HEK293 (cell line): ENCODE measurements around the gene MIF4GD.

ENCODE experiments used
- CTCF ChIA-PET: fragments of 350-600 bp; formaldehyde crosslinking; extraction: SDS; loops from one replicate; lab custom pipeline; 2021; ENCODE audit warnings: antibody characterized with exemption; lab: Yijun Ruan, JAX
- POLR2A ChIA-PET: fragments of 300-600 bp; formaldehyde crosslinking; extraction: SDS; loops from one replicate; lab custom pipeline; 2020; ENCODE audit warnings: antibody characterized with exemption, inconsistent platforms; lab: Yijun Ruan, JAX
- H3K27ac ChIP-seq: fragments of 200-500 bp; sonication (Bioruptor generic); 2 replicates; pipeline ENCODE4 v1.5.1; 2014; ENCODE audit warnings: low read depth, low read length, control low read depth, inconsistent platforms; ENCODE audit errors: extremely low read depth
- H3K36me3 ChIP-seq, 2 experiments: fragments of 200-500 bp in 1 of 2; sonication (Bioruptor generic) in 1 of 2; 1 replicate in 1 of 2; 2 replicates in 1 of 2; pipeline ENCODE4 v1.5.1; 2014 to 2017; ENCODE audit warnings: inconsistent platforms in 2 of 2, low read length in 2 of 2; ENCODE audit not compliant: control insufficient read depth in 2 of 2, insufficient read depth in 1 of 2
- H3K4me1 ChIP-seq: fragments of 200-500 bp; sonication (Bioruptor generic); 2 replicates; pipeline ENCODE4 v1.5.1; 2014; ENCODE audit warnings: mild to moderate bottlenecking, low read length, inconsistent platforms; ENCODE audit not compliant: control insufficient read depth, insufficient read depth
- H3K4me3 ChIP-seq: 2 replicates; pipeline ENCODE4 v1.5.1; 2011; ENCODE audit warnings: low read depth, mild to moderate bottlenecking, control low read depth, low read length, moderate library complexity
- H3K9me3 ChIP-seq: fragments of 200-500 bp; sonication (Bioruptor generic); 2 replicates; pipeline ENCODE4 v1.5.1; 2014; ENCODE audit warnings: low read depth, low read length, inconsistent platforms; ENCODE audit not compliant: control insufficient read depth, insufficient read depth
- BCL11A ChIP-seq: fragments of 450-650 bp; formaldehyde crosslinking; IDR thresholded peaks from 2 replicates; pipeline ENCODE4 v1.5.1; 2016; ENCODE audit warnings: low read depth, missing biosample characterization, missing genetic modification characterization
- GLI4 ChIP-seq: fragments of 450-650 bp; formaldehyde crosslinking; IDR thresholded peaks from 2 replicates; pipeline ENCODE4 v1.5.1; 2016; ENCODE audit warnings: missing biosample characterization, missing genetic modification characterization
- IKZF3 ChIP-seq: fragments of 450-650 bp; IDR thresholded peaks from 2 replicates; pipeline ENCODE4 v1.5.0; 2018; ENCODE audit warnings: missing biosample characterization, mild to moderate bottlenecking, missing genetic modification characterization, moderate library complexity
- KLF7 ChIP-seq: fragments of 450-650 bp; formaldehyde crosslinking; IDR thresholded peaks from 2 replicates; pipeline ENCODE4 v1.5.1; 2016; ENCODE audit warnings: missing biosample characterization, missing genetic modification characterization, borderline replicate concordance
- MEIS1 ChIP-seq: sonication (generic); formaldehyde crosslinking; IDR thresholded peaks from 2 replicates; pipeline ENCODE4 v1.8.1; 2022; ENCODE audit warnings: missing genetic modification reagents, mild to moderate bottlenecking, borderline replicate concordance
- OSR2 ChIP-seq: fragments of 450-650 bp; formaldehyde crosslinking; IDR thresholded peaks from 2 replicates; pipeline ENCODE4 v1.5.1; 2016; ENCODE audit warnings: missing biosample characterization, missing genetic modification characterization
- PRDM1 ChIP-seq: fragments of 450-650 bp; formaldehyde crosslinking; IDR thresholded peaks from 2 replicates; pipeline ENCODE4; 2016; ENCODE audit warnings: missing biosample characterization, missing genetic modification characterization
- PRDM6 ChIP-seq: fragments of 450-650 bp; formaldehyde crosslinking; IDR thresholded peaks from 2 replicates; pipeline ENCODE4 v1.5.1; 2017; ENCODE audit warnings: missing biosample characterization, missing genetic modification characterization
- SALL2 ChIP-seq: fragments of 450-650 bp; formaldehyde crosslinking; IDR thresholded peaks from 2 replicates; pipeline ENCODE4 v1.5.0; 2017; ENCODE audit warnings: missing biosample characterization, mild to moderate bottlenecking, missing genetic modification characterization, borderline replicate concordance
- SP3 ChIP-seq: fragments of 450-650 bp; formaldehyde crosslinking; IDR thresholded peaks from 2 replicates; pipeline ENCODE4 v1.5.1; 2016; ENCODE audit warnings: missing biosample characterization, missing genetic modification characterization
- ZBTB10 ChIP-seq: fragments of 450-650 bp; formaldehyde crosslinking; IDR thresholded peaks from 2 replicates; pipeline ENCODE4 v1.5.1; 2016; ENCODE audit warnings: missing biosample characterization, missing genetic modification characterization
- ZBTB44 ChIP-seq: fragments of 450-650 bp; IDR thresholded peaks from 2 replicates; pipeline ENCODE4 v1.5.1; 2018; ENCODE audit warnings: missing biosample characterization, mild to moderate bottlenecking, missing genetic modification characterization
- ZBTB8A ChIP-seq: fragments of 450-650 bp; formaldehyde crosslinking; IDR thresholded peaks from 2 replicates; pipeline ENCODE4 v1.5.1; 2016; ENCODE audit warnings: missing biosample characterization, missing genetic modification characterization
- ZEB2 ChIP-seq: fragments of 450-650 bp; formaldehyde crosslinking; IDR thresholded peaks from 2 replicates; pipeline ENCODE4 v1.5.1; 2016; ENCODE audit warnings: missing biosample characterization, missing genetic modification characterization
- ZFHX2 ChIP-seq: fragments of 450-650 bp; formaldehyde crosslinking; conservative IDR thresholded peaks from 2 replicates; pipeline ENCODE4 v1.5.1; 2016; ENCODE audit warnings: missing biosample characterization, missing genetic modification characterization
- ZFP3 ChIP-seq: fragments of 450-650 bp; formaldehyde crosslinking; IDR thresholded peaks from 2 replicates; pipeline ENCODE4 v1.5.1; 2016; ENCODE audit warnings: low read depth, missing biosample characterization, missing genetic modification characterization
- ZNF16 ChIP-seq: fragments of 450-650 bp; formaldehyde crosslinking; IDR thresholded peaks from 2 replicates; pipeline ENCODE4 v1.5.1; 2016; ENCODE audit warnings: low read depth, missing biosample characterization, missing genetic modification characterization
- ZNF202 ChIP-seq: fragments of 450-650 bp; formaldehyde crosslinking; IDR thresholded peaks from 2 replicates; pipeline ENCODE4 v1.5.1; 2016; ENCODE audit warnings: missing biosample characterization, missing genetic modification characterization, borderline replicate concordance
- ZNF223 ChIP-seq: fragments of 450-650 bp; formaldehyde crosslinking; IDR thresholded peaks from 2 replicates; pipeline ENCODE4 v1.5.1; 2016; ENCODE audit warnings: missing biosample characterization, missing genetic modification characterization
- ZNF248 ChIP-seq: fragments of 450-650 bp; formaldehyde crosslinking; IDR thresholded peaks from 2 replicates; pipeline ENCODE4 v1.5.1; 2017; ENCODE audit warnings: missing biosample characterization, missing genetic modification characterization
- ZNF544 ChIP-seq: fragments of 450-650 bp; formaldehyde crosslinking; IDR thresholded peaks from 2 replicates; pipeline ENCODE4 v1.5.0; 2017; ENCODE audit warnings: missing biosample characterization, missing genetic modification characterization
- ZNF654 ChIP-seq: fragments of 450-650 bp; formaldehyde crosslinking; IDR thresholded peaks from 2 replicates; pipeline ENCODE4 v1.5.1; 2016; ENCODE audit warnings: low read depth, missing biosample characterization, missing genetic modification characterization
- ZNF660 ChIP-seq: fragments of 450-650 bp; IDR thresholded peaks from 2 replicates; pipeline ENCODE4 v1.5.1; 2018; ENCODE audit warnings: missing biosample characterization, mild to moderate bottlenecking, missing genetic modification characterization

The MIF4GD gene

GRCh38 chr17:75267411-75268232 is 3.4 kb downstream of the MIF4GD start (continued):
- TF ChIP-seq ZBTB44 (tag by site-specific recombination) (peak; percentile 58; the same call in 1 of the 2 replicates), ZFP3 (tag by site-specific recombination) (no peak), ZEB2 (peak; percentile 43; the same call in 1 of the 2 replicates), SALL2 (tag by site-specific recombination) (no peak), ZNF660 (tag by site-specific recombination) (no peak), ZNF654 (tag by site-specific recombination) (peak; percentile 6; the same call in 1 of the 2 replicates), BCL11A (tag by site-specific recombination) (no peak), ZNF223 (no peak), ZNF202 (no peak), SP3 (tag by site-specific recombination) (peak; percentile 43; the same call in 1 of the 2 replicates), GLI4 (tag by site-specific recombination) (no peak), PRDM6 (tag by site-specific recombination) (no peak), OSR2 (tag by site-specific recombination) (0 out of 2 replicates have a peak, but pooled peaks have one; percentile 47), ZBTB10 (tag by site-specific recombination) (no peak), ZNF16 (tag by site-specific recombination) (no peak), ZNF544 (tag by site-specific recombination) (no peak)

- H3K4me3 ChIP-seq = no peak overlapping the region
- peaks cover 29 to 52% of the 10 kb centered on the region in 2 experiments for H3K36me3 ChIP-seq
- ChIA-PET POLR2A (interaction anchor here (1.0 to 5.2 kb wide), 4 partner anchors 17 to 139 kb away, joined by 3 to 26 read pairs (median 6); partner anchors contain the start of gene GRB2), CTCF (interaction anchor here (1.0 to 2.0 kb wide), 2 partner anchors 27 to 143 kb away, joined by 4 to 8 read pairs; no protein-coding TSS in a partner anchor)
- H3K27ac ChIP-seq = 0 out of 2 replicates have a peak overlapping the region, but pooled peaks have one; percentile 21
- peaks cover 9% of the 10 kb centered on the region; the same call in 1 of the 2 replicates for H3K4me1 ChIP-seq
- no peaks in the 10 kb centered on the region for H3K9me3 ChIP-seq
- no peak for TF ChIP-seq MEIS1 (CRISPR knock-in tag)
- TF ChIP-seq ZNF248 = no peak
- no peak for TF ChIP-seq KLF7 (tag by site-specific recombination)
- peak; percentile 33; the same call in 1 of the 2 replicates for TF ChIP-seq ZFHX2 (tag by site-specific recombination)
- no peak for TF ChIP-seq ZBTB8A (tag by site-specific recombination)
- no peak for TF ChIP-seq PRDM1 (tag by site-specific recombination)
- TF ChIP-seq IKZF3 (tag by site-specific recombination) = no peak
- TF ChIP-seq, all 188 proteins: peak for 1
Observed at GRCh38 chr17:75267153-75267410, 3.9 kb downstream of the MIF4GD start.
